Sigmoid colon (tissue), 7 donors: ENCODE data around the gene GRIK1. TPM values are rescaled to one million over a fixed set of nuclear protein-coding genes. Genes with fewer than 3 reads are reported as not detected.

ENCODE experiments used
- DNase-seq: peaks from one replicate; pipeline ENCODE4 v3.0.0-alpha.2; 2019
- H3K27ac ChIP-seq, 4 donors: fragments of 200-600 bp; sonication (generic); one replicate each; pipeline ENCODE4 v1.5.1; 2016 to 2019; ENCODE audit warnings: mild to moderate bottlenecking in 1 of 4
- H3K27me3 ChIP-seq, 3 donors: fragments of 200-600 bp; sonication (generic); one replicate each; pipeline ENCODE4 v1.5.1; 2019; ENCODE audit warnings: mild to moderate bottlenecking in 1 of 3
- H3K36me3 ChIP-seq, 4 donors: fragments of 200-600 bp; sonication (generic); one replicate each; pipeline ENCODE4 v1.5.1; 2016 to 2019
- H3K4me1 ChIP-seq, 4 donors: fragments of 200-600 bp; sonication (generic); one replicate each; pipeline ENCODE4 v1.5.1; 2017 to 2019
- H3K4me3 ChIP-seq, 4 donors: fragments of 200-600 bp; sonication (generic); one replicate each; pipeline ENCODE4 v1.5.1; 2017 to 2019; ENCODE audit warnings: mild to moderate bottlenecking in 2 of 4, moderate library complexity in 1 of 4
- H3K9me3 ChIP-seq, 4 donors: fragments of 200-600 bp in 3 of 4; sonication (generic) in 3 of 4; one replicate each; pipeline versions ENCODE4 v1.5.1 to v1.6.1; 2013 to 2019
- CTCF ChIP-seq, 4 experiments: fragments of 450-650 bp in 3 of 4; fragments of 200-600 bp in 1 of 4; IDR thresholded peaks; one replicate each; pipeline ENCODE4 v1.5.1; 2016 to 2019; ENCODE audit warnings: antibody characterized with exemption in 4 of 4, mild to moderate bottlenecking in 3 of 4, moderate library complexity in 2 of 4
- EP300 ChIP-seq, 4 donors: sonication (generic); formaldehyde crosslinking; IDR thresholded peaks; one replicate each; pipeline ENCODE4 v1.6.1; 2017; ENCODE audit warnings: antibody characterized with exemption in 4 of 4
- POLR2A ChIP-seq, 2 donors: fragments of 450-650 bp; IDR thresholded peaks; one replicate each; pipeline ENCODE4 v1.6.1; 2016; ENCODE audit warnings: antibody characterized with exemption in 2 of 2, mild to moderate bottlenecking in 2 of 2, moderate library complexity in 2 of 2
- POLR2AphosphoS5 ChIP-seq, 4 donors: sonication (generic); formaldehyde crosslinking; IDR thresholded peaks; one replicate each; pipeline ENCODE4 v1.6.1; 2017; ENCODE audit warnings: antibody characterized with exemption in 4 of 4
- WGBS, 2 donors: extraction: QIAGEN DNeasy Blood & Tissue Kit; methylation state at CpG; one replicate each; pipeline ENCODE4 v1.1.7; 2013; 5-methylcytosine and 5-hydroxymethylcytosine counted together
- intact Hi-C: fragments of 100-400 bp; cut with DNase I; formaldehyde crosslinking; loops from one replicate; pipeline ENCODE4 v1.15.1; 2023
- polyA plus RNA-seq, 3 donors: library from polyadenylated mRNA; stranded (reverse); fragments of 200-250 nt; gene quantifications; one replicate each; pipeline ENCODE4 v1.2.3, GENCODE V29; 2013
- total RNA-seq, 4 donors: library from RNA; depleted of rRNA; stranded (reverse); fragments of >200 nt; gene quantifications; one replicate each; pipeline ENCODE4 v1.1.0, GENCODE V29; 2016
- donor health status: healthy with polysubstance abuse.
- donor health status: Bipolar disorder and iron deficiency.
- donor health status: healthy.

The GRIK1 gene
- total and polyA plus RNA-seq, 7 donors = under 0.01 to 0.49 (median 0.13) TPM; not detected in 4

- 87 to 89% methylated on average over 10 of the region's 10 CpGs for WGBS, 2 donors
- TF ChIP-seq POLR2A (IDR thresholded peaks at IDR 0.05) (no peak), POLR2AphosphoS5 (IDR thresholded peaks at IDR 0.05) (no peak), CTCF (IDR thresholded peaks at IDR 0.05) (no peak), EP300 (IDR thresholded peaks at IDR 0.05) (no peak)
- intact Hi-C loops = no loop called here
Measured at GRCh38 chr21:29642551-29643245, 297.1 kb downstream of the GRIK1 start.

GRCh38 chr21:29641635-29642550, 297.9 kb downstream of the GRIK1 start:
- Histone ChIP-seq H3K4me3 (no peak overlapping the region), H3K36me3 (no peaks in the 10 kb centered on the region), H3K9me3 (no peaks in the 10 kb centered on the region), H3K27me3 (no peaks in the 10 kb centered on the region), H3K27ac (no peak overlapping the region), H3K4me1 (no peaks in the 10 kb centered on the region)
- intact Hi-C loops = no loop called here
- DNase-seq = no peak
- WGBS, 2 donors = 68 to 87% methylated on average over 7 of the region's 7 CpGs
- TF ChIP-seq CTCF (IDR thresholded peaks at IDR 0.05) (no peak), POLR2AphosphoS5 (IDR thresholded peaks at IDR 0.05) (no peak), POLR2A (IDR thresholded peaks at IDR 0.05) (no peak), EP300 (IDR thresholded peaks at IDR 0.05) (no peak)

More at GRCh38 chr21:29642551-29643245, 297.1 kb downstream of the GRIK1 start:
- Histone ChIP-seq H3K4me1 (no peaks in the 10 kb centered on the region), H3K27ac (no peak overlapping the region), H3K9me3 (no peaks in the 10 kb centered on the region), H3K4me3 (no peak overlapping the region), H3K36me3 (no peaks in the 10 kb centered on the region), H3K27me3 (no peaks in the 10 kb centered on the region)
- DNase-seq = no peak

- no peak overlapping the region for H3K4me3 ChIP-seq
- no peak for DNase-seq
- no peaks in the 10 kb centered on the region for H3K9me3 ChIP-seq
- no peaks in the 10 kb centered on the region for H3K36me3 ChIP-seq
- H3K27ac ChIP-seq = no peak overlapping the region
- intact Hi-C loops = no loop called here
- H3K4me1 ChIP-seq = no peaks in the 10 kb centered on the region
- TF ChIP-seq POLR2A (IDR thresholded peaks at IDR 0.05) = no peak
- TF ChIP-seq EP300 (IDR thresholded peaks at IDR 0.05) = no peak
- no peak for TF ChIP-seq CTCF (IDR thresholded peaks at IDR 0.05)
- no peak for TF ChIP-seq POLR2AphosphoS5 (IDR thresholded peaks at IDR 0.05)
- no peaks in the 10 kb centered on the region for H3K27me3 ChIP-seq
- WGBS, 2 donors = 83 to 88% methylated on average over 5 of the region's 5 CpGs
Measured at GRCh38 chr21:29641001-29641634, 298.7 kb downstream of the GRIK1 start.

- H3K27ac ChIP-seq = no peak overlapping the region
- no peaks in the 10 kb centered on the region for H3K27me3 ChIP-seq
- H3K4me1 ChIP-seq = no peaks in the 10 kb centered on the region
- no peaks in the 10 kb centered on the region for H3K36me3 ChIP-seq
- intact Hi-C loops = no loop called here
- no peaks in the 10 kb centered on the region for H3K9me3 ChIP-seq
- TF ChIP-seq CTCF (IDR thresholded peaks at IDR 0.05) (no peak), POLR2AphosphoS5 (IDR thresholded peaks at IDR 0.05) (no peak), EP300 (IDR thresholded peaks at IDR 0.05) (no peak), POLR2A (IDR thresholded peaks at IDR 0.05) (no peak)
- no peak overlapping the region for H3K4me3 ChIP-seq
- no peak for DNase-seq
- 44 to 65% methylated on average over 2 of the region's 2 CpGs for WGBS, 2 donors
Measured at GRCh38 chr21:29640080-29640508, 299.7 kb downstream of the GRIK1 start.
